GM18520 (cell line): Measurements from ENCODE around the gene ZNF740.
"Not testable (repeated sequence)": the region's sequence is repeated elsewhere in the genome, so short reads cannot be mapped to it uniquely, and the experiment has no call there.

Experiments
- ATAC-seq: cut with Tn5 transposase; IDR thresholded peaks from one replicate; pipeline ENCODE4 v1.9.1; 2021; ENCODE audit not compliant: unreplicated experiment

The ZNF740 gene, protein sequence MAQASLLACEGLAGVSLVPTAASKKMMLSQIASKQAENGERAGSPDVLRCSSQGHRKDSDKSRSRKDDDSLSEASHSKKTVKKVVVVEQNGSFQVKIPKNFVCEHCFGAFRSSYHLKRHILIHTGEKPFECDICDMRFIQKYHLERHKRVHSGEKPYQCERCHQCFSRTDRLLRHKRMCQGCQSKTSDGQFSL

DNA sequence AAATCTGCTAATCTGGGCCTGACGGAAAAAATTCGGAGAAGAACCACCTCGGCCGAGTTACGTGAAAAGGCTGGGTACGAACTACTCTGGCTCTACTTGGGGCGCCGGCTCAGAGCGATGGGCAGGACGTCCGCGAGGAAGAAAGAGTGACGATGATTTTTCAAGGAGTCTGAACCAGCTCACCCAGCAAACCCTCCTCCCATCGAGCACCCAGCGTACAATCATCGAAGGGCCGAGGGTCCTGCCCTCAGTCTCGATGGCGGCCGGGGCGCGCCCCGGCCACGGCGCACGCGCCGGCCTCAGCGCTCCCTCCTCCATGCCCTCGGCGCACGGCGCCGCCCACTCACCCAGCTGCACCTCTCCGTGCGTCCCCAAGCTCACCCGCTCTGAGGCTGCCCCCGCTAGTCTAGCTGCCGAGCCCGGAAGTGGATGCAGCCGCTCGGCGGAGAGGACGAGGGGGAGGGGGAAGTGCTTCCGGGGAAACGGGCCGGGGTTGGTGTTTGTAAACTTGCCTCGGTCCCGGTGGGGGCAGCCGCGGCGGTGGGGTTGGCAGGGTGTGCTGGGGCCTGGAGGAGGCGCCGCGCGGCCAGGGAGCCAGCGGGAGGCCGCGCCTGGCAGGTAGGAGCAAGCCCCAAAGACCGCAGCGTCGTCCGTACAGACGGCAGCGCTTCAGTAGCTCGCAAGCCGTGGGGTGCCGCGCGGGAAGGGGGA lies at the start of gene ZNF740, which contains the start of gene CSAD:
Gene ZNF740, plus strand, starts transcription at position 503 of the 711 bp plus-strand sequence. CDS start 1,262 bp downstream, outside the sequence.
Gene CSAD, minus strand, starts transcription at position 706 of the 711 bp plus-strand sequence. CDS start 7,455 bp downstream, outside the sequence.
- peak; percentile 89 for ATAC-seq

- no peak for ATAC-seq
These were observed 48.7 kb upstream of the ZNF740 start for GRCh38 chr12:53131844-53132243.

GRCh38 chr12:53133722-53134121 lies 46.8 kb upstream of the ZNF740 start:
- ATAC-seq: no peak

DNA sequence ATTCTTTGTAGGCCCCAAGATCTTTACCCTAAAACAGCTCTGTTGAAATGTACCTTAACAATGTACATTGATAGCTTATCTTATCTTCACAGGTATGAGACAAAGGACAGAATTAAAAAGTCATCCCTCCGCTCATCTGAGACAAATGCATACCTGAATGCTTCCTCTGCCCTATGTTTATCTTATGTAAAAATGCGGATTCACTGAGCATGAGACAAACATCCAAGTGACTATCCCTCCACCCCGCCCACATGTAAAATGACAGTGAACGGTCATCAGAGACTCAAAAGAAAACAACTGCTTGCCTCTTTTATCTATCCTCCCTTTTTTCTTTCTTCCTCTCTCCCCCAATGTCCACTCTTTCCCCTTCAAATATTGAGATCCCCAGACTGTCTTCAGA lies 37.2 kb upstream of the ZNF740 start:
- no peak for ATAC-seq

GRCh38 chr12:53145383-53146260 lies 34.9 kb upstream of the ZNF740 start:
- no peak for ATAC-seq

GRCh38 chr12:53147181-53147580 lies 33.3 kb upstream of the ZNF740 start:
- ATAC-seq: no peak

GRCh38 chr12:53147653-53148052 lies 32.9 kb upstream of the ZNF740 start:
- no peak for ATAC-seq

GRCh38 chr12:53151039-53151438 lies 29.5 kb upstream of the ZNF740 start:
- no peak for ATAC-seq

GRCh38 chr12:53152390-53152789 lies 28.1 kb upstream of the ZNF740 start:
- no peak for ATAC-seq

DNA sequence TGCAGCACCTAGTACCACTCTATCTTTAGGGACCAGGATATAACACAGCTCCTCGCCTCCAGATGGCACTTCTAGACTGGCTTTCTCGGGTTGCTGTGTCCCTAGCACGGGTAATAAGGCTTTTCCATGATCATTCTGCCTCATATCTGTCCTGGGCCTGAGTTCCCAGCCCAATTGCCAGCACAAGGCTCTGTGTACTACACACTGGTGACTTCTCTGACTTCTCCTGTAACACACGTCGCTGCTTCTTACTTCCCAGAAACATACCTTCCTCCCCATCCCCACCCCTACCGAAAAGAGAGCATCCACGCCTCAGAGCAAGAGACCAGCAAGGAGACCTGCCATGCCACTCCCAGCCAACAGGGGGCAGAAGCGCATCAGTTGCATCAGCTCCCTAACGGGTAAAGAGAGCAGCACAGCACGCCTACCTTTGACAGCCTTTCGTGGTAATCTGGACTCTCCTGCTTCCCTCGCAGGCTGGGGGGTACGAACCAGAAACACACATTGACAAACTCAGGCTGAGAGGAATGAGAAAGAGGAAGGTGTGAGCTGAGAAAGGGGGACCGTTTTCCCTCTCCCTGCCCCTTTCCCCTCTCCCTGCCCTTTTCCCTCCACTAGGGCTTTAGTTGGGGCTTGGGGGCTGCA lies 21.2 kb upstream of the ZNF740 start:
- peak; percentile 53 for ATAC-seq

GRCh38 chr12:53160000-53160399 lies 20.5 kb upstream of the ZNF740 start:
- no peak for ATAC-seq

- ATAC-seq: no peak
These were observed 19.8 kb upstream of the ZNF740 start for GRCh38 chr12:53160673-53161072.

GRCh38 chr12:53161119-53161911 lies 19.2 kb upstream of the ZNF740 start:
- no peak for ATAC-seq

DNA sequence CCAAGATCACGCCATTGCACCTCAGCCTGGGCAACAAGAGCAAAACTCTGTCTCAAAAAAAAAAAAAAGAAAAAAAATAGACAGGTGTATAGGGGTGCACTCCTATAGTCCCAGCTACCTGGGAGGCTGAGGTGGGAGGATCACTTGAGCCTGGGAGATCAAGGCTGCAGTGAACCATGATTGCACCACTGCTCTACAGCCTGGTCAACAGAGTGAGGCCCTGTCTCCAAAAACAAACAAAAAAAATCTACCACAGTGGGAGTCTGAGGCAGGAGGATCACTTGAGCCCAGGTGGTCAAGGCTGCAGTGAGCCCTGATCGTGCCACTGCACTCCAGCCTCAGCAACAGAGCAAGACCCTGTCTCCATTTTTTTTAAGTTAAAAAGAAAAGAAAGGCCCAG lies 17.5 kb upstream of the ZNF740 start:
- ATAC-seq: not testable (repeated sequence)

GRCh38 chr12:53166837-53167236 lies 13.7 kb upstream of the ZNF740 start:
- no peak for ATAC-seq

GRCh38 chr12:53169644-53170043 lies 10.9 kb upstream of the ZNF740 start:
- no peak for ATAC-seq

DNA sequence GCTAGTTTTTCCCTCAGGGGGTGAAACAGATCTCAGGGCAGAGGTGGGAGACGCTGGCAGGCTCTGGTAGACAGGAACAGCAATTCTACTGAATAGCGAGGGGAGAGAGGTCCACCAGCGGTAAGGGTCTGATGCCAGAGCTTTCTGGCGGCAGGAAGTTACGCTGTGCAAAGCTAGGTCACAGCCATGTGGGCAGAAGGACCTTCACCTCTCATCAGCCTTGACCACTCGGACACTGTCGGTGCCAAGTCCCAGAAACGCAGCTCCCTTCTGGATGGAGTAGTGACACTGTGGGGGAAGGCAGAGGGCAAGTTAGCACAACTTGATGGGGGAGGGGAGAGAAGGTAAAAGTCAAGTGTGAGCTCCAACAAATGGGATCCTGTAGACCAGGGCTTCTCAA lies 10.3 kb upstream of the ZNF740 start:
- ATAC-seq: no peak

DNA sequence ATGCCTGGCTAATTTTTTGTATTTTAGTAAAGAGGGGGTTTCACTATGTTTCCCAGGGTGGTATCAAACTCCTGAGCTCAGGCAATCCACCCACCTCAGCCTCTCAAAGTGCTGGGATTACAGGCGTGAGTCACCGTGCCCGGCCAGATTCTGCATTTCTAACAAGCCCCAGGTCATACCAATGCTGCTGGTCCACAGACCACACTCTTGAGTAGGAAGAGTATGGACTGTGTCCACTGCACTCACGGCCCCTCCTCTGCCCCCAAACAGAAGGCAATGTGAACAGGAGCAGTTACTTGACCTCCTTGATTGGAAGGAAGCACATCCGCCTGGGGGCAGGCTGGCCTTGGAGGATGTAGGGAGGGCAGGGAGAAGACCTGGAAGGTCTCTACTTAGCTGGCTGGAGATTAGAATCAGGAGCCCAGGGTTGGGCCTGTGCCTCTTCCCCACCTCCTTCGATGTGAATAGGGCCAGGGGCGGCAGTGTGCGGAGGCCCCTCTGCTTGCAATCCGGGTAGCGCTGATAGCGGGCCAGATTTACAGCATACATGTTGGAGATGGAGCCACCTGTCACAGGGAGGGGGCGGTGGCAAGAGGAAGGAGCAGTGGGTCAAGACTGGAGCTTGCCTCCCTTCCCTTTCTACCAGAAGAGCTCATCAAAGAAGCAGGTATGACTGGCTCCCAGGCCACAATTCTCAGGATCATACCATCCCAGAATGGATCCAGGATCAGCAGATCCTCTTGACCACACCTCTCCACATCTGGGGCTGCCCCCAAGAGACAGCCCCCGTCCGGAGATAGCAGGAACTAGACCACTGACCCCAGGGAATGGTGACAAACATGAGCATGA lies 9.4 kb upstream of the ZNF740 start:
- ATAC-seq: no peak

DNA sequence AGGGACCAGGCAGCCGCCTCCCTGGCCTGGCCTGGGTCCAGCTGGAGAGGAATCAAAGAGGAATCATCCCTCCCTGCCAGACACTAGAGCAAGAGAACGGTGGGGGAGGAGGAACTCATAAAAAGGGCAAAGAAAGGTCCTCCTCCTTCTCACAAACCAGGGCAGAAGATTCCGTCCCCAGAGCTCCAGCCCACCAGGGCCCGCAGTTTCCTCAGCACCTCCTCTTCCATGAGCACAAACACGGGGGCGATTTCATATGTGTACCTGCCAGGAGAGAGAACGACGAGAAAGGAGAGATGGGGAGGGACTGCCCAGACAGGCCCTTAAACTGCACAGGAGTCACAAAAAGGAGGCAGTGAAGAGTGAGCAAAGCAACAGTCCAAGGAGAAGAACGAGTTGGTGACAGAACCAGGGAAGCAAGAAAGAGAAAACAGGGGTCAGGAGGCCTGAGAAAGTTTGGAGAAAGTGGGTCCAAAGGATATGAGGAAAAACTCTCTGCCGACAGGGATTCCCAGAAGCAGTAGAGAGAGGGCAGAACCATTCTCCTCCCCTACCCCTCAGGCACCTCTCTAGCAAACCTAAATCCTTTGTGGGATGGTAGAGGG lies 8.7 kb upstream of the ZNF740 start:
- ATAC-seq: no peak
